Activated B cell treated with CpG ODN at 0.5 μM for 24 hours (primary cell): Measurements from ENCODE around the gene DYNAP. TPM values are rescaled to one million over a fixed set of nuclear protein-coding genes. Genes with fewer than 3 reads are reported as not detected.

Experiments used
- ATAC-seq: fragments of 200-7000 bp; cut with Tn5 transposase; one replicate; pipeline ENCODE4 v1.10.0; 2021; ENCODE audit warnings: low read depth, mild to moderate bottlenecking, moderate library complexity
- CTCF ChIA-PET: fragments of 350-600 bp; sonication (Branson Sonifier 250); formaldehyde crosslinking; loops from one replicate; lab custom pipeline; 2021; ENCODE audit warnings: antibody characterized with exemption; lab: Charles Lee
- POLR2A ChIA-PET: fragments of 350-600 bp; sonication (Branson Sonifier 250); formaldehyde crosslinking; loops from one replicate; lab custom pipeline; 2021; ENCODE audit warnings: antibody characterized with exemption; lab: Charles Lee
- DNase-seq: peaks from one replicate; pipeline ENCODE4 v3.0.0; 2022
- H3K27ac Mint-ChIP-seq: one replicate; pipeline ENCODE4 v1.8.0; 2020; ENCODE audit warnings: mixed read lengths
- H3K27me3 Mint-ChIP-seq: one replicate; pipeline ENCODE4 v1.8.0; 2021; ENCODE audit warnings: mixed read lengths
- H3K36me3 Mint-ChIP-seq: one replicate; pipeline ENCODE4 v1.8.0; 2021; ENCODE audit warnings: low read depth, mixed read lengths
- H3K4me1 Mint-ChIP-seq: one replicate; pipeline ENCODE4 v1.8.0; 2021; ENCODE audit warnings: mixed read lengths
- H3K4me3 Mint-ChIP-seq: one replicate; pipeline ENCODE4 v1.8.0; 2020; ENCODE audit warnings: mild to moderate bottlenecking, mixed read lengths
- H3K9me3 Mint-ChIP-seq: one replicate; pipeline ENCODE4 v1.8.0; 2020; ENCODE audit warnings: mixed read lengths
- CTCF ChIP-seq: fragments of 200-600 bp; IDR thresholded peaks from one replicate; pipeline ENCODE4 v1.8.0; 2022; ENCODE audit warnings: antibody characterized with exemption, mild to moderate bottlenecking
- intact Hi-C: fragments of 100-400 bp; cut with micrococcal nuclease; formaldehyde crosslinking; loops from one replicate; pipeline ENCODE4 v1.15.1; 2024
- total RNA-seq: library from RNA; stranded (reverse); gene quantifications from 2 replicates; pipeline ENCODE4 v1.2.3, GENCODE V29; 2022

Gene DYNAP
- total RNA-seq: not detected in 2 replicates

GRCh38 chr18:54590945-54591344 is at the start of gene DYNAP:
DYNAP (plus strand) TSS chr18:54591245; CDS start chr18:54591283, 38 bp downstream.
- CTCF ChIA-PET: no interaction called here
- no peaks in the 10 kb centered on the region for H3K9me3 Mint-ChIP-seq
- TF ChIP-seq CTCF: no peak
- POLR2A ChIA-PET: no interaction called here
- intact Hi-C loops: no loop called here
- H3K4me3 Mint-ChIP-seq: no peak within 1 kb of the TSS
- ATAC-seq: no peak
- H3K36me3 Mint-ChIP-seq: no peaks in the 10 kb centered on the region
- no peaks in the 10 kb centered on the region for H3K4me1 Mint-ChIP-seq
- no peak for DNase-seq
- peaks cover 9% of the 10 kb centered on the region for H3K27me3 Mint-ChIP-seq
- H3K27ac Mint-ChIP-seq: no peak within 1 kb of the TSS

- ATAC-seq (no peak), DNase-seq (no peak)
- TF ChIP-seq CTCF: no peak
- Mint-ChIP-seq H3K27ac (no peak overlapping the region), H3K9me3 (no peaks in the 10 kb centered on the region), H3K36me3 (no peaks in the 10 kb centered on the region), H3K4me3 (no peak overlapping the region), H3K27me3 (peaks cover 2% of the 10 kb centered on the region), H3K4me1 (no peaks in the 10 kb centered on the region)
- intact Hi-C loops: no loop called here
- ChIA-PET CTCF (no interaction called here), POLR2A (no interaction called here)
Measured at GRCh38 chr18:54551590-54551989, 39.5 kb upstream of the DYNAP start.

- no peak for TF ChIP-seq CTCF
- no peak overlapping the region for H3K27ac Mint-ChIP-seq
- no peak overlapping the region for H3K4me3 Mint-ChIP-seq
- H3K27me3 Mint-ChIP-seq: peaks cover 4% of the 10 kb centered on the region
- no peaks in the 10 kb centered on the region for H3K36me3 Mint-ChIP-seq
- H3K4me1 Mint-ChIP-seq: no peaks in the 10 kb centered on the region
- CTCF ChIA-PET: interaction anchor here (1.1 kb wide), 1 partner anchor 428 kb away, joined by 3 read pairs; no protein-coding TSS in a partner anchor
- intact Hi-C loops: loop anchor here (5.0 kb wide), 1 partner anchor 333 kb away; the partner anchor contains the start of gene MBD2
- H3K9me3 Mint-ChIP-seq: no peaks in the 10 kb centered on the region
- POLR2A ChIA-PET: no interaction called here
- DNase-seq: no peak
- ATAC-seq: no peak
Measured at GRCh38 chr18:54555286-54555685, 35.8 kb upstream of the DYNAP start.

- ATAC-seq: no peak
- CTCF ChIA-PET: interaction anchor here (1.1 kb wide), 1 partner anchor 427 kb away, joined by 3 read pairs; no protein-coding TSS in a partner anchor
- intact Hi-C loops: loop anchor here (5.0 kb wide), 1 partner anchor 334 kb away; the partner anchor contains the start of gene MBD2
- no peak for TF ChIP-seq CTCF
- H3K36me3 Mint-ChIP-seq: no peaks in the 10 kb centered on the region
- no peak overlapping the region for H3K27ac Mint-ChIP-seq
- no peak overlapping the region for H3K4me3 Mint-ChIP-seq
- POLR2A ChIA-PET: no interaction called here
- H3K27me3 Mint-ChIP-seq: peaks cover 4% of the 10 kb centered on the region
- H3K4me1 Mint-ChIP-seq: no peaks in the 10 kb centered on the region
- no peaks in the 10 kb centered on the region for H3K9me3 Mint-ChIP-seq
- DNase-seq: no peak
Measured at GRCh38 chr18:54555996-54556395, 35.0 kb upstream of the DYNAP start.

GRCh38 chr18:54557958-54558357 is 33.1 kb upstream of the DYNAP start:
- H3K9me3 Mint-ChIP-seq: no peaks in the 10 kb centered on the region
- no peak overlapping the region for H3K27ac Mint-ChIP-seq
- intact Hi-C loops: loop anchor here (2.0 to 5.0 kb wide), 2 partner anchors 113 to 336 kb away; partner anchors contain the start of gene MBD2
- no peak for DNase-seq
- peaks cover 4% of the 10 kb centered on the region for H3K27me3 Mint-ChIP-seq
- ChIA-PET POLR2A (no interaction called here), CTCF (interaction anchor here (1.6 kb wide), 1 partner anchor 114 kb away, joined by 4 read pairs; no protein-coding TSS in a partner anchor)
- no peaks in the 10 kb centered on the region for H3K4me1 Mint-ChIP-seq
- H3K36me3 Mint-ChIP-seq: no peaks in the 10 kb centered on the region
- no peak overlapping the region for H3K4me3 Mint-ChIP-seq
- TF ChIP-seq CTCF: no peak
- ATAC-seq: no peak
